Neural progenitor cell (in vitro differentiated cells): Measurements from ENCODE around the gene CNTNAP2. TPM values are rescaled to one million over a fixed set of nuclear protein-coding genes. Genes with fewer than 3 reads are reported as not detected.

Experiments
- DNase-seq: peaks from one replicate; pipeline ENCODE4 v3.0.0-alpha.2; 2016; ENCODE audit warnings: low spot score
- H2AFZ ChIP-seq: fragments of 200-600 bp; sonication (generic); replicated peaks from 2 replicates; pipeline ENCODE4 v1.6.1; 2016; ENCODE audit warnings: antibody characterized with exemption
- H3F3A ChIP-seq: fragments of 200-600 bp; sonication (generic); 2 replicates; pipeline ENCODE4 v1.6.1; 2016; ENCODE audit warnings: antibody characterized with exemption, low read depth
- H3K27ac ChIP-seq: fragments of 200-600 bp; sonication (generic); 2 replicates; pipeline ENCODE4 v1.5.1; 2016; ENCODE audit warnings: mild to moderate bottlenecking
- H3K27me3 ChIP-seq: fragments of 200-600 bp; sonication (generic); 2 replicates; pipeline ENCODE4 v1.6.1; 2016; ENCODE audit warnings: mild to moderate bottlenecking, moderate library complexity
- H3K36me3 ChIP-seq: fragments of 200-600 bp; sonication (generic); 2 replicates; pipeline ENCODE4 v1.5.1; 2016
- H3K4me1 ChIP-seq: fragments of 200-600 bp; sonication (generic); 2 replicates; pipeline ENCODE4 v1.6.1; 2016; ENCODE audit warnings: mixed run types
- H3K4me2 ChIP-seq: fragments of 200-600 bp; sonication (generic); 2 replicates; pipeline ENCODE4 v1.6.1; 2016
- H3K4me3 ChIP-seq: fragments of 200-600 bp; sonication (generic); 2 replicates; pipeline ENCODE4 v1.5.1; 2016
- H3K79me2 ChIP-seq: fragments of 200-600 bp; sonication (generic); 2 replicates; pipeline ENCODE4 v1.6.1; 2016; ENCODE audit warnings: low read depth
- H3K9ac ChIP-seq: fragments of 200-600 bp; sonication (generic); 2 replicates; pipeline ENCODE4 v1.6.1; 2016
- H3K9me3 ChIP-seq: fragments of 200-600 bp; sonication (generic); 2 replicates; pipeline ENCODE4 v1.5.1; 2016; ENCODE audit warnings: low read depth
- H4K20me1 ChIP-seq: fragments of 200-600 bp; sonication (generic); 2 replicates; pipeline ENCODE4 v1.6.1; 2016; ENCODE audit warnings: low read depth
- H3K27ac Mint-ChIP-seq: 3 replicates; pipeline ENCODE4 v1.8.0; 2021; ENCODE audit warnings: mixed read lengths
- H3K27me3 Mint-ChIP-seq: 2 replicates; pipeline ENCODE4 v1.8.0; 2022; ENCODE audit warnings: low read depth, mild to moderate bottlenecking, inconsistent platforms, moderate library complexity, mixed read lengths; ENCODE audit not compliant: insufficient read depth
- H3K36me3 Mint-ChIP-seq: 3 replicates; pipeline ENCODE4 v1.8.0; 2021; ENCODE audit warnings: mixed read lengths
- H3K4me1 Mint-ChIP-seq: 3 replicates; pipeline ENCODE4 v1.8.0; 2021; ENCODE audit warnings: mixed read lengths
- H3K4me3 Mint-ChIP-seq: 3 replicates; pipeline ENCODE4 v1.8.0; 2021; ENCODE audit warnings: mild to moderate bottlenecking, moderate library complexity, mixed read lengths
- H3K9me3 Mint-ChIP-seq: 3 replicates; pipeline ENCODE4 v1.8.0; 2020; ENCODE audit warnings: mixed read lengths
- EZH2 ChIP-seq: fragments of 200-600 bp; sonication (generic); IDR thresholded peaks from 2 replicates; pipeline ENCODE4 v1.6.1; 2017; ENCODE audit warnings: antibody characterized with exemption, mild to moderate bottlenecking, moderate library complexity
- EZH2phosphoT487 ChIP-seq: fragments of 200-600 bp; sonication (generic); IDR thresholded peaks from 2 replicates; pipeline ENCODE4 v1.6.1; 2017; ENCODE audit warnings: antibody characterized with exemption
- total RNA-seq: library from RNA; depleted of rRNA; stranded (reverse); fragments of >200 nt; gene quantifications from 2 replicates; pipeline ENCODE4 v1.2.3, GENCODE V29; 2015; ENCODE audit warnings: low replicate concordance
- TF ChIP-seq, protein P1 (sequence below): fragments of 200-600 bp; sonication (generic); IDR thresholded peaks from 2 replicates; pipeline ENCODE4 v1.5.1; 2017; ENCODE audit warnings: antibody characterized with exemption, mild to moderate bottlenecking

CNTNAP2 gene
- total RNA-seq, 1 donor from 2014 or later, result 126 TPM

DNA sequence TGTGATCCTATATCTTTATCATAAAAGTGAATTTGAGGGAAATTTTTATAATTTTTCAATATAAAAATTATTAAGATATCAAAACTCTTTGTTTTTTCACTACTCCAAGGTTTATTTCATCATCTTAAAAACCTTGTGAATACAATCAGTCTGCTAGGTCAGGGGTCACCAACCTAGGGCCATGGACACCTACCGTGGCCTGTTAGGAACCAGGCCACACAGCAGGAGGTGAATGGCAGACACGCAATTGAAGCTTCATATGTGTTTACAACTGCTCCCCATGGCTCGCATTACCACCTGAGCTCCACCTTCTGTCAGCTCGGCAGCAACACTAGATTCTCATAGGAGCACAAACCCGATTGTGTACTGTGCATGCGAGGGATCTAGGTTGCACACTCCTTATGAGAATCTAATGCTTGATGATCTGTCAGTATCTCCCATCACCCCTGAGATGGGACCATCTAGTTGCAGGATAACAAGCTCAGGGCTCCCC is 2202.8 kb downstream of the CNTNAP2 start:
- no peak for DNase-seq
- Histone ChIP-seq H3F3A (no peaks in the 10 kb centered on the region), H4K20me1 (no peaks in the 10 kb centered on the region), H2AFZ (no peak overlapping the region), H3K4me1 (peaks cover 6% of the 10 kb centered on the region), H3K4me3 (no peak overlapping the region), H3K9me3 (no peaks in the 10 kb centered on the region), H3K4me2 (no peak overlapping the region), H3K27ac (no peak overlapping the region), H3K79me2 (no peaks in the 10 kb centered on the region), H3K27me3 (no peaks in the 10 kb centered on the region), H3K9ac (no peak overlapping the region), H3K36me3 (no peaks in the 10 kb centered on the region)
- peaks cover 11% of the 10 kb centered on the region for H3K4me1 Mint-ChIP-seq
- no peak overlapping the region for H3K4me3 Mint-ChIP-seq
- H3K9me3 Mint-ChIP-seq, result peaks cover 8% of the 10 kb centered on the region
- no peak overlapping the region for H3K27ac Mint-ChIP-seq
- TF ChIP-seq EZH2 (no peak), EZH2phosphoT487 (no peak)
- TF ChIP-seq, protein P1, sequence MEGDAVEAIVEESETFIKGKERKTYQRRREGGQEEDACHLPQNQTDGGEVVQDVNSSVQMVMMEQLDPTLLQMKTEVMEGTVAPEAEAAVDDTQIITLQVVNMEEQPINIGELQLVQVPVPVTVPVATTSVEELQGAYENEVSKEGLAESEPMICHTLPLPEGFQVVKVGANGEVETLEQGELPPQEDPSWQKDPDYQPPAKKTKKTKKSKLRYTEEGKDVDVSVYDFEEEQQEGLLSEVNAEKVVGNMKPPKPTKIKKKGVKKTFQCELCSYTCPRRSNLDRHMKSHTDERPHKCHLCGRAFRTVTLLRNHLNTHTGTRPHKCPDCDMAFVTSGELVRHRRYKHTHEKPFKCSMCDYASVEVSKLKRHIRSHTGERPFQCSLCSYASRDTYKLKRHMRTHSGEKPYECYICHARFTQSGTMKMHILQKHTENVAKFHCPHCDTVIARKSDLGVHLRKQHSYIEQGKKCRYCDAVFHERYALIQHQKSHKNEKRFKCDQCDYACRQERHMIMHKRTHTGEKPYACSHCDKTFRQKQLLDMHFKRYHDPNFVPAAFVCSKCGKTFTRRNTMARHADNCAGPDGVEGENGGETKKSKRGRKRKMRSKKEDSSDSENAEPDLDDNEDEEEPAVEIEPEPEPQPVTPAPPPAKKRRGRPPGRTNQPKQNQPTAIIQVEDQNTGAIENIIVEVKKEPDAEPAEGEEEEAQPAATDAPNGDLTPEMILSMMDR, result no peak
- H3K36me3 Mint-ChIP-seq, result no peaks in the 10 kb centered on the region
- peaks cover 13% of the 10 kb centered on the region for H3K27me3 Mint-ChIP-seq

DNA sequence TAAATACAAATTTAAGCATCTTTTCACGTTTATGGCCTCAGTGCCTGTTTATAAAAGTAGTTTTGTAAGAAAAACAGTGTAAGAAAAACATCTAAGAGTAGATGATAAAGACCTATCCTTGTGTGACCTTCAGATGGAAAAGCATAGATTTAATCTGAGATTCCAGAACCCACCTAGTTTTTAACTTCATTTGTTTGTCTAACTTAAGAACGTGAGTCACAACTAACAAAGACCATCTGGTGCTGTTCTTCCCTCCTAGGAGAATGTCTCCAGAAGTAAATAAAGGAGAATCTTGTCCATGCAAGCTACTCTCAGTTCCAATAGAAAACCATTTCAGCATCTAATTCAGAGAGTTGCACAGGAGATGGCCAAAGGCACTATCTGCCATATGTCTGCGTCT is 2208.6 kb downstream of the CNTNAP2 start:
- H3K4me1 Mint-ChIP-seq, result no peaks in the 10 kb centered on the region
- H3K27ac ChIP-seq, result no peak overlapping the region
- H2AFZ ChIP-seq, result no peak overlapping the region
- H3K4me3 ChIP-seq, result no peak overlapping the region
- no peaks in the 10 kb centered on the region for H3F3A ChIP-seq
- no peaks in the 10 kb centered on the region for H3K36me3 ChIP-seq
- H3K36me3 Mint-ChIP-seq, result peaks cover 4% of the 10 kb centered on the region
- TF ChIP-seq EZH2phosphoT487 (no peak), EZH2 (no peak)
- TF ChIP-seq, protein P1, result no peak
- H3K27ac Mint-ChIP-seq, result no peak overlapping the region
- no peaks in the 10 kb centered on the region for H3K79me2 ChIP-seq
- H3K27me3 Mint-ChIP-seq, result peaks cover 17% of the 10 kb centered on the region
- H3K4me3 Mint-ChIP-seq, result no peak overlapping the region
- no peak overlapping the region for H3K9ac ChIP-seq
- DNase-seq, result no peak
- peaks cover 26% of the 10 kb centered on the region for H3K9me3 Mint-ChIP-seq
- no peaks in the 10 kb centered on the region for H3K4me1 ChIP-seq
- H3K27me3 ChIP-seq, result no peaks in the 10 kb centered on the region
- no peak overlapping the region for H3K4me2 ChIP-seq
- H3K9me3 ChIP-seq, result no peaks in the 10 kb centered on the region
- H4K20me1 ChIP-seq, result no peaks in the 10 kb centered on the region

DNA sequence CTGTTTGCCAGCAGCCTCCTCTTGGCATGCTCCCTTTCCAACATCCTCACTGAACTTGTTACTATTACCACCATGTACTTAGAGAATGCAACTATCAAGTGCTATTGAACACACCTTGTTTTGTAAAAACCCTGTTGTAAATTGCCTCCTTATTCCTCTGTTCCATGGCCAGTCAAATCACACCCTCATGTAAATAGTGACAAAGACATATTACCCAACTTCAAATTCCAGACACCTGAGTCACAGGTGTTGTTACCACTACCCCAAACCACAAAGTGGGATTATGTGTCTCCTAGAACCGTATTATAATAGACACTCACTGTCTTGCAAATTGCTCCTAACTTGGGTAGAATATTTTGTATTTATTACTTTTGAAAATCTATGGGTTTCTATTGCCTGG is 2210.8 kb downstream of the CNTNAP2 start:
- Histone ChIP-seq H3K79me2 (no peaks in the 10 kb centered on the region), H3K9ac (no peak overlapping the region), H3K27ac (no peak overlapping the region), H3K4me1 (no peaks in the 10 kb centered on the region), H2AFZ (no peak overlapping the region), H3F3A (no peaks in the 10 kb centered on the region), H3K4me2 (no peak overlapping the region), H4K20me1 (no peaks in the 10 kb centered on the region), H3K9me3 (no peaks in the 10 kb centered on the region), H3K27me3 (no peaks in the 10 kb centered on the region), H3K4me3 (no peak overlapping the region), H3K36me3 (no peaks in the 10 kb centered on the region)
- TF ChIP-seq EZH2 (no peak), EZH2phosphoT487 (no peak)
- TF ChIP-seq, protein P1, result no peak
- H3K4me3 Mint-ChIP-seq, result no peak overlapping the region
- peaks cover 32% of the 10 kb centered on the region for H3K27me3 Mint-ChIP-seq
- no peak for DNase-seq
- peak overlapping the region; percentile 2 for H3K27ac Mint-ChIP-seq
- H3K9me3 Mint-ChIP-seq, result peaks cover 43% of the 10 kb centered on the region
- peaks cover 20% of the 10 kb centered on the region for H3K36me3 Mint-ChIP-seq
- H3K4me1 Mint-ChIP-seq, result peaks cover 9% of the 10 kb centered on the region
